ES-I3 (cell line): Measurements from ENCODE around the gene POU3F4.

Experiments
- H3K36me3 ChIP-seq: 2 replicates; pipeline ENCODE4 v1.6.1; 2013; ENCODE audit warnings: mild to moderate bottlenecking, low read length, control low read depth, moderate library complexity; ENCODE audit not compliant: insufficient read depth
- H3K4me1 ChIP-seq: 2 replicates; pipeline ENCODE4 v1.6.1; 2013; ENCODE audit warnings: mild to moderate bottlenecking, control low read depth, low read length; ENCODE audit not compliant: insufficient read depth
- H3K9ac ChIP-seq: 2 replicates; pipeline ENCODE4 v1.6.1; 2013; ENCODE audit warnings: low read depth, mild to moderate bottlenecking, low read length, moderate library complexity
- H3K9me3 ChIP-seq: 2 replicates; pipeline ENCODE4 v1.6.1; 2013; ENCODE audit warnings: mild to moderate bottlenecking, low read length, moderate library complexity; ENCODE audit not compliant: control insufficient read depth, insufficient read depth

The POU3F4 gene

DNA sequence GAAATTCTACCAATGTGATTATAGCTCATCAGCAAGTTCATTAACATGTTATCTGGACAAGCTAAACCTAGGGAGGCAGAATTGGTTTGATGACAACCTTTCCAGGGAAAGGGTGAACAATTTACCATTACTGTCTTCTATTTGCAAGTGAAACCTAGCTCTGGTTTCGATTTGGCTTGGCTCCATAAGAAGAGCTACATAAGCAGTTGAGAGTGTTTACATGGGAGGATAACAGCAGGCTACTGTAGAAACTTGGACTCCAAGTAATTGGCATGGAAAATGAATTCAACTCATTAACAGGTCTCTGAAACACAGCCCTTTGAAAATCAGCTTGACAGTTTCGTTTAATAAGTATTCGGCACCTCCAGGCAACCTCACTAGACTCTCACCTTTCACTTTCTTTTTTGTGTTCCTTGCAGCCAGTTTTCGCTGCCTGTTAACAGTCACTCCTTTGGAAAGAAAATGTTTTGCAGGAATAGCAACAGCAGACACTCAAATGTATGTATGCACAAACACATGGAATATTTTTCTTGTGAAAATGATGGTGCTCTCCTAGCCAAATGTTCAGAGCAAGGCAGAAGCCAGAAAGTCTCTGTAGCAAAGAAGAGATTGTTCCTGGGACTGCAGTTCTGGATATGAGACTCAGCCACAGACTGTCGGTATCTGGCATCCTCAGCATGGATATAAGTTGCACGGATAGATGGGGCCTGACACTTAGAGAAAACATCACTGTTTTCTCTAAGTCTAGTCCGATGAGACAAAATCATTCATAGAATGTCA, 27.5 kb downstream of the POU3F4 start:
- Histone ChIP-seq H3K9ac (no peak overlapping the region), H3K36me3 (no peaks in the 10 kb centered on the region), H3K4me1 (no peaks in the 10 kb centered on the region), H3K9me3 (no peaks in the 10 kb centered on the region)
